GM12878 (cell line): ENCODE results near the gene PPP1R10. TPM values are rescaled to one million over a fixed set of nuclear protein-coding genes. Genes with fewer than 3 reads are reported as not detected.

ENCODE experiments used
- BACH1 ChIP-seq: fragments of 450-650 bp; IDR thresholded peaks from 2 replicates; pipeline ENCODE4 v1.6.1; 2017; ENCODE audit warnings: mild to moderate bottlenecking, borderline replicate concordance
- BMI1 ChIP-seq: fragments of 450-650 bp; IDR thresholded peaks from 2 replicates; pipeline ENCODE4 v1.6.1; 2016; ENCODE audit warnings: mild to moderate bottlenecking, moderate library complexity, borderline replicate concordance
- CBX5 ChIP-seq: sonication (generic); IDR thresholded peaks from 2 replicates; pipeline ENCODE4 v1.6.1; 2016; ENCODE audit warnings: low read depth, moderate library complexity, mild to moderate bottlenecking, inconsistent platforms
- GATAD2B ChIP-seq: fragments of 450-650 bp; conservative IDR thresholded peaks from 2 replicates; pipeline ENCODE4 v1.6.1; 2017; ENCODE audit warnings: low read depth, mild to moderate bottlenecking, moderate library complexity
- HCFC1 ChIP-seq: fragments of 150-350 bp; IDR thresholded peaks from 2 replicates; pipeline ENCODE4 v1.6.1; 2014; ENCODE audit warnings: low read length
- HDGF ChIP-seq: fragments of 450-650 bp; IDR thresholded peaks from 2 replicates; pipeline ENCODE4 v1.6.1; 2016; ENCODE audit warnings: antibody characterized with exemption
- MXI1 ChIP-seq: fragments of 150-350 bp; IDR thresholded peaks from 2 replicates; pipeline ENCODE4 v1.6.1; 2011; ENCODE audit warnings: low read depth, mild to moderate bottlenecking, inconsistent platforms, low read length, improper control_type of control experiment
- POLR2AphosphoS2 ChIP-seq: IDR thresholded peaks from 2 replicates; pipeline ENCODE4 v1.6.1; 2011; ENCODE audit warnings: low read depth, mild to moderate bottlenecking, low read length, improper control_type of control experiment, moderate library complexity
- POU2F2 ChIP-seq: IDR thresholded peaks from 3 replicates; pipeline ENCODE4 v1.6.1; 2011; ENCODE audit warnings: low read depth, mild to moderate bottlenecking, low read length, borderline replicate concordance
- TARDBP ChIP-seq: IDR thresholded peaks from 2 replicates; pipeline ENCODE4 v1.6.1; 2016; ENCODE audit warnings: borderline replicate concordance
- TCF3 ChIP-seq: IDR thresholded peaks from 2 replicates; pipeline ENCODE4 v1.6.1; 2012; ENCODE audit warnings: low read depth, mild to moderate bottlenecking, low read length, borderline replicate concordance; ENCODE audit not compliant: insufficient read depth
- TCF7 ChIP-seq: IDR thresholded peaks from 2 replicates; pipeline ENCODE4 v1.6.1; 2014; ENCODE audit warnings: antibody characterized with exemption, borderline replicate concordance
- WRNIP1 ChIP-seq: IDR thresholded peaks from 2 replicates; pipeline ENCODE4 v1.6.1; 2011; ENCODE audit warnings: low read depth, low read length, improper control_type of control experiment, borderline replicate concordance
- ZBED1 ChIP-seq: IDR thresholded peaks from 2 replicates; pipeline ENCODE4 v1.6.1; 2016; ENCODE audit warnings: borderline replicate concordance
- ZZZ3 ChIP-seq: IDR thresholded peaks from 2 replicates; pipeline ENCODE4 v1.6.1; 2011; ENCODE audit warnings: low read depth; ENCODE audit not compliant: control insufficient read depth, insufficient read length
- polyA plus RNA-seq, 11 experiments: library from polyadenylated mRNA; depleted of rRNA in 4 of 11; unstranded in 6 of 11; stranded (reverse) in 5 of 11; fragments of >200 nt; fragmentation: Nextera tagmentation in 4 of 11; fragmentation: Illumina TruSeq in 1 of 11; extraction: Ambion mirVana in 4 of 11; extraction: Trizol in 1 of 11; gene quantifications; 1 replicate in 1 of 11; 2 replicates in 10 of 11; pipeline versions ENCODE4 v1.2.1 to v1.2.3, GENCODE V29; 2011 to 2016; ENCODE audit warnings: inconsistent platforms in 2 of 11, missing spikeins in 2 of 11, low read depth in 1 of 11
- total RNA-seq, 4 experiments: library from RNA; depleted of rRNA in 3 of 4; stranded (reverse); fragments of >200 nt in 3 of 4; fragmentation: Illumina TruSeq in 1 of 4; extraction: Trizol in 1 of 4; gene quantifications; 2 replicates each; pipeline versions ENCODE4 v1.2.1 to v1.2.3, GENCODE V29; 2013 to 2021

PPP1R10 gene
- total and polyA plus RNA-seq, 10 of the 15 experiments (the other 5 are each of a cell fraction or from before 2014, with no cell fraction given), result 11.3 to 83.8 (median 41.2) TPM

DNA sequence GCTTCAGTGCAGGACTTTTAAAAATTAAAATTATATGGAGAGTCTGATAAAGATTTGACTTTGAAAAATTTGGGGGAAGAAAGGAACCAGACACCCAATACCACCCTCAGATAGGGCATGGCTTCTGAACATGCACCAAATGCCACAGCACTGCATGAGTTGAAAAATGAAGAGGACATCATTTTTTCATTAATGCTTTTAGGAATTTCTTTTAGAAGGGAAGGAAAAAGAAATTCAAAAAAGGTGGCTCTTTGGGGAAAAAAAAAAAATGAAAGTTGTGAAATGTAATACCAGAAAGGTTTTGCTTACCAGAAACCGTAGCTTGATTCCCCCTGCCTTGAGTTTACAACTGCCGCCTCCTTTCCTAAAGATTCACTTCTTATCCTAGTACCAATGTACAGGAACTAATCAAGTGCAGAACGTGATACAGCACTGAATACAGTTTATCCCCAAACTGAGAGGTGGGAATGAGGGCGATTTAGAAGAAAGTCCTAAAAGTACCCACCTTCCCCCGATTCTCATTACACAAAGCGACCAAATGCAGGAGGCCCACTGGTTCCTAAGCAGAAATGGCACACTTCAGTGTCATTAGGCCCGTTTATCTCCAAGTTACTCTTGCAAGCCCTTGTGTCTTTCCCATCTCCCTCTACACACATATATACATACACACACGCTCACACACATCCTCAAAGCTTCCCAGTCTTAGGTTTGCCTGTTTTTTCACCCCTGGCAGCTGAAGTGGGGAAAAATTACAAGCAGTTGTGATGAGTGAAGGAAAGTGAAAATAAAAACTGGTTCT lies 2.8 kb downstream of the PPP1R10 start (continued):
- TF ChIP-seq ZZZ3 (no peak), POU2F2 (peak; percentile 63; the same call in 2 of the 3 replicates), CBX5 (no peak), WRNIP1 (no peak), TARDBP (peak; percentile 70; the same call in 1 of the 2 replicates), TCF3 (no peak), POLR2AphosphoS2 (peak; percentile 21; the same call in 1 of the 2 replicates), BMI1 (peak; percentile 49; the same call in 1 of the 2 replicates), HDGF (0 out of 2 replicates have a peak, but pooled peaks have one; percentile 12), TCF7 (0 out of 2 replicates have a peak, but pooled peaks have one; percentile 9), GATAD2B (no peak), ZBED1 (no peak), BACH1 (peak; percentile 75), HCFC1 (no peak), MXI1 (no peak)
